HAP-1 (cell line): ENCODE results near the gene OR1N2.
"Not testable (repeated sequence)": the region's sequence is repeated elsewhere in the genome, so short reads cannot be mapped to it uniquely, and the experiment has no call there.

Experiments
- DNase-seq, 2 experiments: peaks; one replicate each; pipeline ENCODE4 v3.0.0-alpha.2; 2016 to 2020; ENCODE audit warnings: low spot score in 2 of 2
- H3K27me3 ChIP-seq: fragments of 250-450 bp; sonication (Bioruptor Pico); 2 replicates; pipeline ENCODE4 v1.5.1; 2020; ENCODE audit warnings: low read depth, mild to moderate bottlenecking, moderate library complexity
- H3K36me3 ChIP-seq: fragments of 250-450 bp; sonication (Bioruptor Pico); replicated peaks from 2 replicates; pipeline ENCODE4 v1.5.1; 2020; ENCODE audit warnings: mild to moderate bottlenecking
- H3K4me1 ChIP-seq: fragments of 250-450 bp; sonication (Bioruptor Pico); 2 replicates; pipeline ENCODE4 v1.5.1; 2020; ENCODE audit warnings: mild to moderate bottlenecking
- H3K4me3 ChIP-seq: fragments of 250-450 bp; sonication (Bioruptor Pico); 2 replicates; pipeline ENCODE4 v1.5.1; 2020; ENCODE audit warnings: mild to moderate bottlenecking, moderate library complexity
- H3K9me3 ChIP-seq: fragments of 250-450 bp; sonication (Bioruptor Pico); 2 replicates; pipeline ENCODE4 v1.5.1; 2020; ENCODE audit warnings: mild to moderate bottlenecking, moderate library complexity
- in situ Hi-C: fragments of 300-500 bp; cut with MboI; formaldehyde crosslinking; loops from 3 replicates; pipeline ENCODE4 v1.14.3; 2020; ENCODE audit warnings: low sequenced_read_pairs, inconsistent platforms, mixed read lengths

OR1N2 gene

GRCh38 chr9:122561446-122561845 is 8.5 kb downstream of the OR1N2 start:
- DNase-seq: no peak
- H3K9me3 ChIP-seq: no peaks in the 10 kb centered on the region
- in situ Hi-C loops: no loop called here
- H3K36me3 ChIP-seq: no peaks in the 10 kb centered on the region
- H3K4me1 ChIP-seq: no peaks in the 10 kb centered on the region
- 0 out of 2 replicates have a peak, but pooled peaks cover 3% of the 10 kb centered on the region for H3K27me3 ChIP-seq
- no peak overlapping the region for H3K4me3 ChIP-seq

- in situ Hi-C loops: no loop called here
- H3K4me3 ChIP-seq: no peak overlapping the region
- 0 out of 2 replicates have a peak, but pooled peaks cover 3% of the 10 kb centered on the region for H3K27me3 ChIP-seq
- no peaks in the 10 kb centered on the region for H3K4me1 ChIP-seq
- no peaks in the 10 kb centered on the region for H3K9me3 ChIP-seq
- no peak for DNase-seq
- H3K36me3 ChIP-seq: no peaks in the 10 kb centered on the region
These were observed 9.3 kb downstream of the OR1N2 start for GRCh38 chr9:122562134-122562760.

GRCh38 chr9:122567901-122568300 is 15.0 kb downstream of the OR1N2 start:
- 0 out of 2 replicates have a peak, but pooled peaks cover 3% of the 10 kb centered on the region for H3K27me3 ChIP-seq
- H3K4me1 ChIP-seq: no peaks in the 10 kb centered on the region
- no peaks in the 10 kb centered on the region for H3K9me3 ChIP-seq
- no peaks in the 10 kb centered on the region for H3K36me3 ChIP-seq
- DNase-seq: no peak
- in situ Hi-C loops: no loop called here
- H3K4me3 ChIP-seq: no peak overlapping the region

- in situ Hi-C loops: no loop called here
- Histone ChIP-seq H3K9me3 (no peaks in the 10 kb centered on the region), H3K4me3 (no peak overlapping the region), H3K4me1 (no peaks in the 10 kb centered on the region), H3K36me3 (no peaks in the 10 kb centered on the region), H3K27me3 (no peaks in the 10 kb centered on the region)
- DNase-seq: no peak
These were observed 19.5 kb downstream of the OR1N2 start for GRCh38 chr9:122572456-122572855.

- no peak for DNase-seq
- no peaks in the 10 kb centered on the region for H3K9me3 ChIP-seq
- no peaks in the 10 kb centered on the region for H3K4me1 ChIP-seq
- H3K4me3 ChIP-seq: no peak overlapping the region
- in situ Hi-C loops: no loop called here
- no peaks in the 10 kb centered on the region for H3K27me3 ChIP-seq
- no peaks in the 10 kb centered on the region for H3K36me3 ChIP-seq
These were observed 27.0 kb downstream of the OR1N2 start for GRCh38 chr9:122579874-122580273.

GRCh38 chr9:122580360-122580759 is 27.4 kb downstream of the OR1N2 start:
- H3K9me3 ChIP-seq: no peaks in the 10 kb centered on the region
- no peak for DNase-seq
- in situ Hi-C loops: no loop called here
- no peak overlapping the region for H3K4me3 ChIP-seq
- no peaks in the 10 kb centered on the region for H3K27me3 ChIP-seq
- H3K36me3 ChIP-seq: no peaks in the 10 kb centered on the region
- H3K4me1 ChIP-seq: no peaks in the 10 kb centered on the region

- H3K36me3 ChIP-seq, H3K9me3 ChIP-seq, H3K4me1 ChIP-seq, in situ Hi-C loops, H3K27me3 ChIP-seq, DNase-seq, H3K4me3 ChIP-seq: not testable (repeated sequence)
These were observed 30.4 kb downstream of the OR1N2 start, which contains the start of gene OR1L8 for GRCh38 chr9:122583284-122583683. TSS of gene OR1L8 (minus strand) at chr9:122583384. CDS start at chr9:122568477, 14,907 bp downstream.
